ENCODE results near the gene GALK1. TPM values are rescaled to one million over a fixed set of nuclear protein-coding genes. Genes with fewer than 3 reads are reported as not detected.
"Not testable (repeated sequence)": the region's sequence is repeated elsewhere in the genome, so short reads cannot be mapped to it uniquely, and the experiment has no call there.

The GALK1 gene
- total RNA-seq, 4 donors from 2014 or later = 9.3 to 116 (median 30.9) TPM

DNA sequence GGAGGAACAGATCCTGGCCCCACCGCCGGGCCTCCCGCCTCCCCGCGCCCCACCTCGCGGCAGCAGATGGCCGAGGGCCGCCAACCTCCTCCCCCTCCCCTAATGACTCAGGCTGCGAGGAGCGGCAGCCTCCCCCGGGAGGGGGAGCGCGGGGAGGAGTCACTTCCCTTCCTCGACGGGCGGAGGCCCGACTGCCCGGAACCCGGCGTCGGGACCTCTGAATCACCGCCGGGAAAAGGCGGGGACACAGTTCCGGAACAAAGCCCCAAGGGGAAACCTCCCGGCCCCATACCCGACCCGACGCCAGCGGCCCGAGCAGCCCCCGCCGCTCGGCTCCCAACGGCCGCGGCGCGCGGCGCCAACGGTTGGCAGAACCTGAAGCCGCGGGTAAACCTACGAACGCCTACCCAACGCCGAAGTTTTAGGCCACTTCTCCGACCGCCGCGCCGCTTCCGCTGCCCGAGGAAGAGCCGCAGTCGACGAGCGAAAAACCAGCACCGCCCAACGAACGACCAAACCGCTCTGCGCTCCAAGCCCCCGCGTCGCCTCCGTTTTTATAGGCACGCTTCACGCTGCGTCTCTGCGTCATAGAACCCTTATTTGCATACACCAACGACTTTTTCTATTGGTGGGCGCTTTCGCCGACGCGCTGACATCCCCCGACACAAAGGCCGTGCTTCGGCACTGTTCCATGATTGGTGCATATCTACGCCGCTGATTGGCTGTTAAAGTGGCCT lies 14.4 kb upstream of the GALK1 start:
- peak overlapping the region; percentile 78 to 97 (median 84) for H3K4me3 ChIP-seq
- TF ChIP-seq, protein P1, sequence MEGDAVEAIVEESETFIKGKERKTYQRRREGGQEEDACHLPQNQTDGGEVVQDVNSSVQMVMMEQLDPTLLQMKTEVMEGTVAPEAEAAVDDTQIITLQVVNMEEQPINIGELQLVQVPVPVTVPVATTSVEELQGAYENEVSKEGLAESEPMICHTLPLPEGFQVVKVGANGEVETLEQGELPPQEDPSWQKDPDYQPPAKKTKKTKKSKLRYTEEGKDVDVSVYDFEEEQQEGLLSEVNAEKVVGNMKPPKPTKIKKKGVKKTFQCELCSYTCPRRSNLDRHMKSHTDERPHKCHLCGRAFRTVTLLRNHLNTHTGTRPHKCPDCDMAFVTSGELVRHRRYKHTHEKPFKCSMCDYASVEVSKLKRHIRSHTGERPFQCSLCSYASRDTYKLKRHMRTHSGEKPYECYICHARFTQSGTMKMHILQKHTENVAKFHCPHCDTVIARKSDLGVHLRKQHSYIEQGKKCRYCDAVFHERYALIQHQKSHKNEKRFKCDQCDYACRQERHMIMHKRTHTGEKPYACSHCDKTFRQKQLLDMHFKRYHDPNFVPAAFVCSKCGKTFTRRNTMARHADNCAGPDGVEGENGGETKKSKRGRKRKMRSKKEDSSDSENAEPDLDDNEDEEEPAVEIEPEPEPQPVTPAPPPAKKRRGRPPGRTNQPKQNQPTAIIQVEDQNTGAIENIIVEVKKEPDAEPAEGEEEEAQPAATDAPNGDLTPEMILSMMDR (IDR thresholded peaks at IDR 0.05) = peak in 1 of 5 experiments; percentile 36
- TF ChIP-seq POLR2AphosphoS5 (IDR thresholded peaks at IDR 0.05) = peak; percentile 100
- TF ChIP-seq POLR2A (IDR thresholded peaks at IDR 0.05) = peak; percentile 100
- peak; percentile 87 for TF ChIP-seq EP300 (IDR thresholded peaks at IDR 0.05; ENCODE audit: low read depth)
- H3K27ac ChIP-seq = peak overlapping the region; percentile 98 to 100 (median 99)
- H3K9me3 ChIP-seq = no peaks in the 10 kb centered on the region
- intact Hi-C loops (cut with DNase I; ENCODE audit: low total_unique reads) = no loop called here
- in situ Hi-C loops (cut with MboI; ENCODE audit: low pct_ligation_motif_present in 1 of 4, low pct_unique_long_range_greater_than_20kb in 1 of 4, low sequenced_read_pairs in 3 of 4) = no loop called here
- 0 to 1% methylated on average over 9 to 51 of the region's 84 CpGs for WGBS, 2 donors (ENCODE audit: low coverage in 1 of 2)
- DNase-seq = peak; percentile 96
- no peaks in the 10 kb centered on the region for H3K27me3 ChIP-seq
- H3K4me1 ChIP-seq = peaks cover 12 to 53% (median 36%) of the 10 kb centered on the region in 4 donors
- H3K36me3 ChIP-seq = peaks cover 0 to 19% (median 5%) of the 10 kb centered on the region in 4 donors

DNA sequence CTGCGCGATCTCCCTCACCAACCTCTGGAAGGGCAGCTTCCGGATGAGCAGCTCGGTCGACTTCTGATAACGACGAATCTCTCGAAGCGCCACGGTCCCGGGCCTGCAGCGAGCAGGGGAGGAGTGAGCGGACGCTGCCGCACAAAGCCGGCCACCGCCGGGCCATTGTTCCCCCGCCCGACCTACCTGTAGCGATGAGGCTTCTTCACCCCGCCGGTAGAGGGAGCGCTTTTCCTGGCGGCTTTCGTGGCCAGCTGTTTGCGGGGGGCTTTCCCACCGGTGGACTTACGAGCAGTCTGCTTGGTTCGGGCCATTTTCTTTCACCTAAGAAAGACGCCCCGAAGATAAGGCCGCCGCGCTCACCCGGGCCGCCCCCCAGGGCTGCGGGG lies 13.9 kb upstream of the GALK1 start:
- peaks cover 0 to 19% (median 5%) of the 10 kb centered on the region in 4 donors for H3K36me3 ChIP-seq
- peak; percentile 70 for DNase-seq
- in situ Hi-C loops (cut with MboI; ENCODE audit: low pct_ligation_motif_present in 1 of 4, low pct_unique_long_range_greater_than_20kb in 1 of 4, low sequenced_read_pairs in 3 of 4) = no loop called here
- TF ChIP-seq, protein P1 (IDR thresholded peaks at IDR 0.05) = peak; percentile 56 to 85 (median 60)
- no peak for TF ChIP-seq EP300 (IDR thresholded peaks at IDR 0.05; ENCODE audit: low read depth)
- intact Hi-C loops (cut with DNase I; ENCODE audit: low total_unique reads) = no loop called here
- H3K4me3 ChIP-seq = peak overlapping the region; percentile 78 to 97 (median 84)
- H3K4me1 ChIP-seq = peaks cover 11 to 49% (median 32%) of the 10 kb centered on the region in 4 donors
- no peaks in the 10 kb centered on the region for H3K9me3 ChIP-seq
- H3K27ac ChIP-seq = peak overlapping the region; percentile 98 to 100 (median 99)
- WGBS, 2 donors (ENCODE audit: low coverage in 1 of 2) = 1% methylated on average over 37 of the region's 38 CpGs; no CpG with 5 or more reads in 1 of the 2 donors
- no peaks in the 10 kb centered on the region for H3K27me3 ChIP-seq

DNA sequence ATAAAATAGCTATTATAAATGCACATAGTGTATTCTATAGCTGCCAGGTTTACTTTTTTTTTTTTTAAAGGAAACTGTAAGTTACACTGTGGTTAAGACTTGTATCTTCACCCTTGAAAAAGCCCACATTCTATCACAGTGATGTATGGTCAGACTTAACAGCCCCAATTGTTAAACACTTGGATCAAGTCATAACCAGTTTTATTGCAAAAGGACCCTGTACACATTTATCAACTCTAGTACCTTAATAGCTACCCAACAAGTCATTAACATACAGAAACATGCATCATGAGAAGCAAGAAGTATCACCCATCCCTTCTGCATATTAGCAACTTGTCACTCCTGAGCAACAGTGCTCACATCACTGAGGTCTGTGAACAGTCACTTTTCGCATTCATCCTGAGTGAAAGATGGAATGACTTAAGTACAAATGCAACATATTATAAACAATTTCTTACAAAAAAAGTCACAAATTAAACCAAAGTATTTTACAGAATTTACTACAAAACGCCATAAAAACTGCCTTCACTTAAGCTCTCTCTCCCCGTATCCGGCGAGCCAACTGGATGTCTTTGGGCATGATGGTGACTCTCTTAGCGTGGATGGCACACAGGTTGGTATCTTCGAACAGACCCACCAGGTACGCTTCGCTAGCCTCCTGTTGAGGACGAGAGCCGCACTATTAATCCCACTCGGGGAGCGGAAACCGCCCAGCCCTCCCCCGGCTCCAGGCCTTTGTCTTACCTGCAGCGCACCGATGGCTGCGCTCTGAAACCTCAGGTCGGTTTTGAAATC lies 13.3 kb upstream of the GALK1 start:
- peak in 2 of 3 donors; percentile 7 to 9 for TF ChIP-seq POLR2AphosphoS5 (IDR thresholded peaks at IDR 0.05)
- Histone ChIP-seq H3K27ac (peak overlapping the region; percentile 98 to 100 (median 99)), H3K4me1 (peaks cover 7 to 43% (median 26%) of the 10 kb centered on the region in 4 donors), H3K4me3 (peak overlapping the region; percentile 78 to 97 (median 84)), H3K36me3 (peaks cover 0 to 19% (median 5%) of the 10 kb centered on the region in 4 donors)
- intact Hi-C loops (cut with DNase I; ENCODE audit: low total_unique reads); H3K9me3 ChIP-seq; H3K27me3 ChIP-seq; DNase-seq; in situ Hi-C loops (cut with MboI; ENCODE audit: low pct_ligation_motif_present in 1 of 4, low pct_unique_long_range_greater_than_20kb in 1 of 4, low sequenced_read_pairs in 3 of 4): not testable (repeated sequence)
- WGBS, 2 donors (ENCODE audit: low coverage in 1 of 2) = 0 to 1% methylated on average over 3 to 19 of the region's 19 CpGs

DNA sequence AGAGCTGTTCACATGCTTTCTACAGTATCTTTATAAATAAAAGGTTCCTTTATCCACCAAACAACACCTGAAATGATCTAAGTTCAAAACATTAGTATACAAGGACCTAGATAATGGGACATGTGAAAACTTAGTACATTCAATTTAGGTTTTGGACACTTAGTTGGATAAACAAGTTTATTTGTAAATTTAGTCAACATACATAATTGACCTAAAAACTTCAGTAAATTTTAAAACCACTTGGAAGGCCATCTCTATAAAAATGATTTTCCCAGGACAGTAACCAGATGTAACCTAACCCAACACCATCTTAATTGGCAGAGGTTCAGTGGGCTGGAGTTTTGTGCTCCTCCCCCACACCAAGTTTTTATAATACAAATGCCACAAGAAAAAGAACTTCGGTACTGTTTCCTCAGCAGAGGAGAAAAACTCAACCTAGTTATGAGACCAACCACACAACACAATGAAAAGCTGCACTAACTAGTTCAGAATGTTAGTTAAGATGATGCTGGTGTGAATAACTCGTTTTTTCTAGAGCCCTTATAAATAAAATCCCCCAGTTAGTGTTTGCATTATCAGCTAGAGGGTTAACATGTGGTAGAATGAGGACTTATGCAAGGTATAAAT lies 12.4 kb upstream of the GALK1 start:
- Histone ChIP-seq H3K4me3 (peak overlapping the region in 3 of 4 donors; percentile 78 to 97 (median 87)), H3K27me3 (no peaks in the 10 kb centered on the region), H3K4me1 (peaks cover 7 to 34% (median 24%) of the 10 kb centered on the region in 4 donors), H3K9me3 (no peaks in the 10 kb centered on the region), H3K27ac (peak overlapping the region; percentile 98 to 100 (median 99)), H3K36me3 (peaks cover 0 to 19% (median 5%) of the 10 kb centered on the region in 4 donors)
- 11 to 20% methylated on average over 1 to 2 of the region's 2 CpGs for WGBS, 2 donors (ENCODE audit: low coverage in 1 of 2)
- intact Hi-C loops (cut with DNase I; ENCODE audit: low total_unique reads) (no loop called here), in situ Hi-C loops (cut with MboI; ENCODE audit: low pct_ligation_motif_present in 1 of 4, low pct_unique_long_range_greater_than_20kb in 1 of 4, low sequenced_read_pairs in 3 of 4) (no loop called here)
- no peak for DNase-seq
- TF ChIP-seq POLR2AphosphoS5 (IDR thresholded peaks at IDR 0.05) = no peak
- TF ChIP-seq EP300 (IDR thresholded peaks at IDR 0.05; ENCODE audit: low read depth) = no peak
- no peak for TF ChIP-seq POLR2A (IDR thresholded peaks at IDR 0.05)
- TF ChIP-seq, protein P1 (IDR thresholded peaks at IDR 0.05) = no peak

All from transverse colon (tissue), 4 donors.